Mammary epithelial cell (primary cell): ENCODE measurements around the gene RBP2.

Experiments
- CTCF ChIP-seq, 2 donors: IDR thresholded peaks in 1 of 2; conservative IDR thresholded peaks in 1 of 2; 2 replicates each; pipeline ENCODE4 v1.5.1; 2011 to 2012; ENCODE audit warnings: inconsistent platforms in 2 of 2, low read length in 2 of 2, mild to moderate bottlenecking in 2 of 2, control low read depth in 1 of 2, low read depth in 1 of 2; ENCODE audit not compliant: insufficient read depth in 1 of 2; ENCODE audit errors: extremely low read depth in 1 of 2
- EZH2 ChIP-seq: IDR thresholded peaks from 2 replicates; pipeline ENCODE4 v1.6.1; 2012; ENCODE audit warnings: low read length, inconsistent platforms, borderline replicate concordance

GRCh38 chr3:139430493-139430892, 45.8 kb downstream of the RBP2 start:
- TF ChIP-seq CTCF (conservative IDR thresholded peaks at IDR 0.05 in 1 of 2, IDR thresholded peaks at IDR 0.05 in 1 of 2; ENCODE audit: extremely low read depth in 1 of 2, insufficient read depth in 1 of 2, low read depth in 1 of 2, low read length in 2 of 2) (no peak), EZH2 (no peak)
